Measurements from ENCODE around the gene MGAT4B. TPM values are rescaled to one million over a fixed set of nuclear protein-coding genes. Genes with fewer than 3 reads are reported as not detected.

Gene MGAT4B
- total RNA-seq, 1 experiment from 2014 or later: 151 TPM

DNA sequence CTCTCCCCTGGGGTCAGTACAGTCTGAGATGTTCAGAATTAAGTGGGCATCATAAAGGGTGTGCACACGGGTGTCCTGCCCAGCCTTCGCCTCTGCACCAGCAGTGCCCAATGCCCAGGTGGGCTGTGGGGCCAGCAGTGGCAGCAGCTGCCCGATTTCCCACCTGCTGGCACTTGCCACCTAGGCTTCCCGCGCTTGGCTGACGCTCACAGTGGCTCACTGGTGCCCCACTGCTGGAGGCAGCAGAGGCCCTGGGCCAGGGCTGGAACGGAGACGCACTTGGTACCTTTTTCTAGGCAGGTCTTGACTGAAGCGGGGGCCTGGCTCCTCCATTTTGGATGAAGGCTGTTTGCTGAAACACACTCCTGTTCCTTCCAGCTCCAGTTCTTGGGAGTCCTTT lies 35.0 kb upstream of the MGAT4B start:
- ChIA-PET POLR2A (no interaction called here), CTCF (interaction anchor here (1.6 kb wide), 1 partner anchor 40 kb away, joined by 3 read pairs; no protein-coding TSS in a partner anchor)
- Mint-ChIP-seq H3K27ac (no peak overlapping the region), H3K36me3 (peaks cover 64% of the 10 kb centered on the region), H3K9me3 (peaks cover 14% of the 10 kb centered on the region), H3K27me3 (ENCODE audit: low read depth) (no peaks in the 10 kb centered on the region), H3K4me3 (no peak overlapping the region), H3K4me1 (no peaks in the 10 kb centered on the region)
- no peak for ATAC-seq
- no peak for TF ChIP-seq GTF2I (CRISPR knock-in tag; conservative IDR thresholded peaks at IDR 0.05)
- no peak for TF ChIP-seq ZNF416 (CRISPR knock-in tag; IDR thresholded peaks at IDR 0.05)
- no peak for TF ChIP-seq HMGA2 (CRISPR knock-in tag; IDR thresholded peaks at IDR 0.05)
- TF ChIP-seq IRF1 (CRISPR knock-in tag; IDR thresholded peaks at IDR 0.05): no peak
- TF ChIP-seq, protein P1, sequence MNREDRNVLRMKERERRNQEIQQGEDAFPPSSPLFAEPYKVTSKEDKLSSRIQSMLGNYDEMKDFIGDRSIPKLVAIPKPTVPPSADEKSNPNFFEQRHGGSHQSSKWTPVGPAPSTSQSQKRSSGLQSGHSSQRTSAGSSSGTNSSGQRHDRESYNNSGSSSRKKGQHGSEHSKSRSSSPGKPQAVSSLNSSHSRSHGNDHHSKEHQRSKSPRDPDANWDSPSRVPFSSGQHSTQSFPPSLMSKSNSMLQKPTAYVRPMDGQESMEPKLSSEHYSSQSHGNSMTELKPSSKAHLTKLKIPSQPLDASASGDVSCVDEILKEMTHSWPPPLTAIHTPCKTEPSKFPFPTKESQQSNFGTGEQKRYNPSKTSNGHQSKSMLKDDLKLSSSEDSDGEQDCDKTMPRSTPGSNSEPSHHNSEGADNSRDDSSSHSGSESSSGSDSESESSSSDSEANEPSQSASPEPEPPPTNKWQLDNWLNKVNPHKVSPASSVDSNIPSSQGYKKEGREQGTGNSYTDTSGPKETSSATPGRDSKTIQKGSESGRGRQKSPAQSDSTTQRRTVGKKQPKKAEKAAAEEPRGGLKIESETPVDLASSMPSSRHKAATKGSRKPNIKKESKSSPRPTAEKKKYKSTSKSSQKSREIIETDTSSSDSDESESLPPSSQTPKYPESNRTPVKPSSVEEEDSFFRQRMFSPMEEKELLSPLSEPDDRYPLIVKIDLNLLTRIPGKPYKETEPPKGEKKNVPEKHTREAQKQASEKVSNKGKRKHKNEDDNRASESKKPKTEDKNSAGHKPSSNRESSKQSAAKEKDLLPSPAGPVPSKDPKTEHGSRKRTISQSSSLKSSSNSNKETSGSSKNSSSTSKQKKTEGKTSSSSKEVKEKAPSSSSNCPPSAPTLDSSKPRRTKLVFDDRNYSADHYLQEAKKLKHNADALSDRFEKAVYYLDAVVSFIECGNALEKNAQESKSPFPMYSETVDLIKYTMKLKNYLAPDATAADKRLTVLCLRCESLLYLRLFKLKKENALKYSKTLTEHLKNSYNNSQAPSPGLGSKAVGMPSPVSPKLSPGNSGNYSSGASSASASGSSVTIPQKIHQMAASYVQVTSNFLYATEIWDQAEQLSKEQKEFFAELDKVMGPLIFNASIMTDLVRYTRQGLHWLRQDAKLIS (CRISPR knock-in tag; IDR thresholded peaks at IDR 0.05; ENCODE audit: borderline replicate concordance): no peak
- TF ChIP-seq, protein P2, sequence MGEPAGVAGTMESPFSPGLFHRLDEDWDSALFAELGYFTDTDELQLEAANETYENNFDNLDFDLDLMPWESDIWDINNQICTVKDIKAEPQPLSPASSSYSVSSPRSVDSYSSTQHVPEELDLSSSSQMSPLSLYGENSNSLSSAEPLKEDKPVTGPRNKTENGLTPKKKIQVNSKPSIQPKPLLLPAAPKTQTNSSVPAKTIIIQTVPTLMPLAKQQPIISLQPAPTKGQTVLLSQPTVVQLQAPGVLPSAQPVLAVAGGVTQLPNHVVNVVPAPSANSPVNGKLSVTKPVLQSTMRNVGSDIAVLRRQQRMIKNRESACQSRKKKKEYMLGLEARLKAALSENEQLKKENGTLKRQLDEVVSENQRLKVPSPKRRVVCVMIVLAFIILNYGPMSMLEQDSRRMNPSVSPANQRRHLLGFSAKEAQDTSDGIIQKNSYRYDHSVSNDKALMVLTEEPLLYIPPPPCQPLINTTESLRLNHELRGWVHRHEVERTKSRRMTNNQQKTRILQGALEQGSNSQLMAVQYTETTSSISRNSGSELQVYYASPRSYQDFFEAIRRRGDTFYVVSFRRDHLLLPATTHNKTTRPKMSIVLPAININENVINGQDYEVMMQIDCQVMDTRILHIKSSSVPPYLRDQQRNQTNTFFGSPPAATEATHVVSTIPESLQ (CRISPR knock-in tag; IDR thresholded peaks at IDR 0.05): no peak
- TF ChIP-seq, protein P3, sequence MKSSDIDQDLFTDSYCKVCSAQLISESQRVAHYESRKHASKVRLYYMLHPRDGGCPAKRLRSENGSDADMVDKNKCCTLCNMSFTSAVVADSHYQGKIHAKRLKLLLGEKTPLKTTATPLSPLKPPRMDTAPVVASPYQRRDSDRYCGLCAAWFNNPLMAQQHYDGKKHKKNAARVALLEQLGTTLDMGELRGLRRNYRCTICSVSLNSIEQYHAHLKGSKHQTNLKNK (CRISPR knock-in tag; IDR thresholded peaks at IDR 0.05): no peak
- DNase-seq (ENCODE audit: low spot score): no peak

DNA sequence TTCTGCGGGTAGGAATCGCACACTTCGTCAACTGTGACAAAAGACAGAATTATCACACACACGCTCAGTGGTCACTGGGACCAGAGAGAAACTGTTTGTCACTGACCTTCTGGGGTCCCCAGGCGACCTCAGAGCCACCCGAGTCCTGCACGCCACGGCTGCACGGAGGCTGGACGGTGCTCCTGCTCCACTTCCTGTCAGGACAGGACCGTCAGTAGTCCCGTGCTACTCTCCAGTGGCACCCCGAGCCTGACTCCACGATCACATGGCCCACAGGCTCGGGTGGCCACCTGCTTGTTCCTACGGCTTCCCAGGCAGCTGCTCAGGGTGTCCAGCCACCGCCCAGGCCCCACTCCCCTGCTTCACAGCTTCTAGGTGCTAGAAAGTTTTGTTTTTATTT lies 34.1 kb upstream of the MGAT4B start:
- CTCF ChIA-PET: interaction anchor here (1.6 kb wide), 1 partner anchor 39 kb away, joined by 3 read pairs; no protein-coding TSS in a partner anchor

DNA sequence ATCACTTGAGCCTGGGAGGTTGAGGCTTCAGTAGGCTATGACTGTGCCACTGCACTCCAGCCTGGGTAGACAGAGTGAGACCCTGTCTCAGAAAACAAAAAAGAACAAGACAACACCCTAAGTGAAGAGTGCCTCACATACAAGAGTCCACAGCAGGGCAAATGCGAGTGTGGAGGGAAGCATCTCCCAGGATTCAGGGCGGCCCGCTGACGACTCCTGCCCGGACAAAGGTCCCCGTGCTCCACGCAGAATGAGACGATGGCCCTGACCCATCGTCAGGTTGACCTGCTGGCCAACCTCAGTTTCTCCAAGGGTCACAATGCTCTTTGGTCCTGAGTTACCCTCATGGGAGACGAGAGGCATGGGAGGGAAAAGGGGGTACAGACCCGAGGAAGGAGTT lies 33.7 kb upstream of the MGAT4B start:
- H3K36me3 Mint-ChIP-seq: peaks cover 77% of the 10 kb centered on the region
- peak overlapping the region; percentile 60; the same call in 1 of the 2 replicates for H3K27ac Mint-ChIP-seq

More for the DNA sequence above, 34.1 kb upstream of the MGAT4B start:
- Mint-ChIP-seq H3K36me3 (peaks cover 73% of the 10 kb centered on the region), H3K4me1 (no peaks in the 10 kb centered on the region), H3K4me3 (no peak overlapping the region), H3K9me3 (peaks cover 11% of the 10 kb centered on the region), H3K27me3 (ENCODE audit: low read depth) (no peaks in the 10 kb centered on the region), H3K27ac (no peak overlapping the region)
- no peak for ATAC-seq
- POLR2A ChIA-PET: no interaction called here
- TF ChIP-seq KAT7 (CRISPR knock-in tag; IDR thresholded peaks at IDR 0.05; ENCODE audit: borderline replicate concordance) (no peak), FOXP4 (CRISPR knock-in tag; IDR thresholded peaks at IDR 0.05) (no peak), OVOL2 (CRISPR knock-in tag; IDR thresholded peaks at IDR 0.05; ENCODE audit: borderline replicate concordance) (no peak)
- DNase-seq (ENCODE audit: low spot score): no peak

More for the DNA sequence above, 33.7 kb upstream of the MGAT4B start:
- no peaks in the 10 kb centered on the region; the same call in 1 of the 2 replicates for H3K27me3 Mint-ChIP-seq (ENCODE audit: low read depth)
- ATAC-seq (no peak), DNase-seq (ENCODE audit: low spot score) (no peak)
- H3K9me3 Mint-ChIP-seq: peaks cover 12% of the 10 kb centered on the region
- no peaks in the 10 kb centered on the region for H3K4me1 Mint-ChIP-seq
- ChIA-PET CTCF (interaction anchor here (0.9 kb wide), 1 partner anchor 77 kb away, joined by 3 read pairs; no protein-coding TSS in a partner anchor), POLR2A (no interaction called here)
- no peak for TF ChIP-seq ZNF219 (CRISPR knock-in tag; IDR thresholded peaks at IDR 0.05; ENCODE audit: borderline replicate concordance)
- TF ChIP-seq MLX (CRISPR knock-in tag; IDR thresholded peaks at IDR 0.05): no peak
- TF ChIP-seq, protein P4, sequence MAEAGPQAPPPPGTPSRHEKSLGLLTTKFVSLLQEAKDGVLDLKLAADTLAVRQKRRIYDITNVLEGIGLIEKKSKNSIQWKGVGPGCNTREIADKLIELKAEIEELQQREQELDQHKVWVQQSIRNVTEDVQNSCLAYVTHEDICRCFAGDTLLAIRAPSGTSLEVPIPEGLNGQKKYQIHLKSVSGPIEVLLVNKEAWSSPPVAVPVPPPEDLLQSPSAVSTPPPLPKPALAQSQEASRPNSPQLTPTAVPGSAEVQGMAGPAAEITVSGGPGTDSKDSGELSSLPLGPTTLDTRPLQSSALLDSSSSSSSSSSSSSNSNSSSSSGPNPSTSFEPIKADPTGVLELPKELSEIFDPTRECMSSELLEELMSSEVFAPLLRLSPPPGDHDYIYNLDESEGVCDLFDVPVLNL (CRISPR knock-in tag; IDR thresholded peaks at IDR 0.05; ENCODE audit: borderline replicate concordance, low read depth): no peak
- no peak for TF ChIP-seq IRF1 (CRISPR knock-in tag; IDR thresholded peaks at IDR 0.05)
- no peak for TF ChIP-seq NFE2L1 (CRISPR knock-in tag; IDR thresholded peaks at IDR 0.05)
- no peak for TF ChIP-seq ZNF138 (CRISPR knock-in tag; conservative IDR thresholded peaks at IDR 0.05)
- no peak for TF ChIP-seq RELA (CRISPR knock-in tag; IDR thresholded peaks at IDR 0.05; ENCODE audit: borderline replicate concordance)
- H3K4me3 Mint-ChIP-seq: no peak overlapping the region

Data from WTC11 (cell line).